ENCODE results near the gene C12orf60.

C12orf60 gene

DNA sequence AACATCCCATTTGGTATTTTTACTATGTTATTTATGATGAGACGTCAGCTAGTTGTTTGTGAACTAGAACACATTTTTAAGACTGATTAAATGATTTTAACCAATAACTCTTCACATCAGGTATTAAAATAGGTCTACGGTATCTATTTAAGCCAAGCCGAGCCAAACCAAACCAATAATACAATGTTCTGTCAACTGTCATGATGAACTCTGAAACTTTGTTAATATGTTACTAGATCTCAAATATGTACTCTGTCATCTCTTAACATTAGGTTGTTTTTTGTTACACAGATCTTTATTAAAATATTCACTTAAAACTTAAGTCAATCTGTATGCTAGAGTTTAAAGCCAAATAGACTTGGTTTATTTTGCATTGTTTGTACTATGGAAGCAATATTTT, 38.8 kb downstream of the C12orf60 start:
- CTCF ChIA-PET: interaction anchor here (0.6 to 6.8 kb wide), 2 partner anchors 153 to 219 kb away, joined by 3 to 86 read pairs; no protein-coding TSS in a partner anchor

More for the DNA sequence above, 38.8 kb downstream of the C12orf60 start:
- POLR2A ChIA-PET: no interaction called here
- no peaks in the 10 kb centered on the region for H3K9me3 ChIP-seq (ENCODE audit: control insufficient read depth, insufficient read depth, low read depth, low read length)
- no peak overlapping the region for H3K27ac ChIP-seq (ENCODE audit: extremely low read depth, low read depth, low read length)
- H3K4me1 ChIP-seq (ENCODE audit: control insufficient read depth, insufficient read depth, low read length): no peaks in the 10 kb centered on the region
- no peaks in the 10 kb centered on the region for H3K36me3 ChIP-seq (ENCODE audit: control insufficient read depth in 2 of 2, insufficient read depth in 1 of 2, low read length in 2 of 2)
- no peak overlapping the region for H3K4me3 ChIP-seq (ENCODE audit: low read depth, low read length)
- TF ChIP-seq ZNF175 (tag by site-specific recombination; IDR thresholded peaks at IDR 0.05) (no peak), ZNF223 (tag by site-specific recombination; IDR thresholded peaks at IDR 0.05) (no peak), ZSCAN16 (tag by site-specific recombination; IDR thresholded peaks at IDR 0.05) (no peak), ZNF391 (tag by site-specific recombination; IDR thresholded peaks at IDR 0.05; ENCODE audit: borderline replicate concordance, low read depth) (no peak), OSR2 (tag by site-specific recombination; IDR thresholded peaks at IDR 0.05) (no peak), ZBTB21 (tag by site-specific recombination; IDR thresholded peaks at IDR 0.05) (no peak), ZNF324 (tag by site-specific recombination; IDR thresholded peaks at IDR 0.05) (no peak), ZNF354C (tag by site-specific recombination; IDR thresholded peaks at IDR 0.05; ENCODE audit: borderline replicate concordance, low read depth) (no peak), ZBTB1 (tag by site-specific recombination; IDR thresholded peaks at IDR 0.05) (no peak), IKZF3 (tag by site-specific recombination; IDR thresholded peaks at IDR 0.05) (no peak), ZNF121 (tag by site-specific recombination; IDR thresholded peaks at IDR 0.05) (no peak), ZNF791 (tag by site-specific recombination; IDR thresholded peaks at IDR 0.05) (no peak), GLIS2 (tag by site-specific recombination; IDR thresholded peaks at IDR 0.05) (no peak)
- TF ChIP-seq, protein P1, sequence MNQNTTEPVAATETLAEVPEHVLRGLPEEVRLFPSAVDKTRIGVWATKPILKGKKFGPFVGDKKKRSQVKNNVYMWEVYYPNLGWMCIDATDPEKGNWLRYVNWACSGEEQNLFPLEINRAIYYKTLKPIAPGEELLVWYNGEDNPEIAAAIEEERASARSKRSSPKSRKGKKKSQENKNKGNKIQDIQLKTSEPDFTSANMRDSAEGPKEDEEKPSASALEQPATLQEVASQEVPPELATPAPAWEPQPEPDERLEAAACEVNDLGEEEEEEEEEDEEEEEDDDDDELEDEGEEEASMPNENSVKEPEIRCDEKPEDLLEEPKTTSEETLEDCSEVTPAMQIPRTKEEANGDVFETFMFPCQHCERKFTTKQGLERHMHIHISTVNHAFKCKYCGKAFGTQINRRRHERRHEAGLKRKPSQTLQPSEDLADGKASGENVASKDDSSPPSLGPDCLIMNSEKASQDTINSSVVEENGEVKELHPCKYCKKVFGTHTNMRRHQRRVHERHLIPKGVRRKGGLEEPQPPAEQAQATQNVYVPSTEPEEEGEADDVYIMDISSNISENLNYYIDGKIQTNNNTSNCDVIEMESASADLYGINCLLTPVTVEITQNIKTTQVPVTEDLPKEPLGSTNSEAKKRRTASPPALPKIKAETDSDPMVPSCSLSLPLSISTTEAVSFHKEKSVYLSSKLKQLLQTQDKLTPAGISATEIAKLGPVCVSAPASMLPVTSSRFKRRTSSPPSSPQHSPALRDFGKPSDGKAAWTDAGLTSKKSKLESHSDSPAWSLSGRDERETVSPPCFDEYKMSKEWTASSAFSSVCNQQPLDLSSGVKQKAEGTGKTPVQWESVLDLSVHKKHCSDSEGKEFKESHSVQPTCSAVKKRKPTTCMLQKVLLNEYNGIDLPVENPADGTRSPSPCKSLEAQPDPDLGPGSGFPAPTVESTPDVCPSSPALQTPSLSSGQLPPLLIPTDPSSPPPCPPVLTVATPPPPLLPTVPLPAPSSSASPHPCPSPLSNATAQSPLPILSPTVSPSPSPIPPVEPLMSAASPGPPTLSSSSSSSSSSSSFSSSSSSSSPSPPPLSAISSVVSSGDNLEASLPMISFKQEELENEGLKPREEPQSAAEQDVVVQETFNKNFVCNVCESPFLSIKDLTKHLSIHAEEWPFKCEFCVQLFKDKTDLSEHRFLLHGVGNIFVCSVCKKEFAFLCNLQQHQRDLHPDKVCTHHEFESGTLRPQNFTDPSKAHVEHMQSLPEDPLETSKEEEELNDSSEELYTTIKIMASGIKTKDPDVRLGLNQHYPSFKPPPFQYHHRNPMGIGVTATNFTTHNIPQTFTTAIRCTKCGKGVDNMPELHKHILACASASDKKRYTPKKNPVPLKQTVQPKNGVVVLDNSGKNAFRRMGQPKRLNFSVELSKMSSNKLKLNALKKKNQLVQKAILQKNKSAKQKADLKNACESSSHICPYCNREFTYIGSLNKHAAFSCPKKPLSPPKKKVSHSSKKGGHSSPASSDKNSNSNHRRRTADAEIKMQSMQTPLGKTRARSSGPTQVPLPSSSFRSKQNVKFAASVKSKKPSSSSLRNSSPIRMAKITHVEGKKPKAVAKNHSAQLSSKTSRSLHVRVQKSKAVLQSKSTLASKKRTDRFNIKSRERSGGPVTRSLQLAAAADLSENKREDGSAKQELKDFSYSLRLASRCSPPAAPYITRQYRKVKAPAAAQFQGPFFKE (tag by site-specific recombination; IDR thresholded peaks at IDR 0.05; ENCODE audit: borderline replicate concordance): no peak
- TF ChIP-seq, protein P2, sequence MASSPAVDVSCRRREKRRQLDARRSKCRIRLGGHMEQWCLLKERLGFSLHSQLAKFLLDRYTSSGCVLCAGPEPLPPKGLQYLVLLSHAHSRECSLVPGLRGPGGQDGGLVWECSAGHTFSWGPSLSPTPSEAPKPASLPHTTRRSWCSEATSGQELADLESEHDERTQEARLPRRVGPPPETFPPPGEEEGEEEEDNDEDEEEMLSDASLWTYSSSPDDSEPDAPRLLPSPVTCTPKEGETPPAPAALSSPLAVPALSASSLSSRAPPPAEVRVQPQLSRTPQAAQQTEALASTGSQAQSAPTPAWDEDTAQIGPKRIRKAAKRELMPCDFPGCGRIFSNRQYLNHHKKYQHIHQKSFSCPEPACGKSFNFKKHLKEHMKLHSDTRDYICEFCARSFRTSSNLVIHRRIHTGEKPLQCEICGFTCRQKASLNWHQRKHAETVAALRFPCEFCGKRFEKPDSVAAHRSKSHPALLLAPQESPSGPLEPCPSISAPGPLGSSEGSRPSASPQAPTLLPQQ (tag by site-specific recombination; IDR thresholded peaks at IDR 0.05): no peak
- TF ChIP-seq, protein P3, sequence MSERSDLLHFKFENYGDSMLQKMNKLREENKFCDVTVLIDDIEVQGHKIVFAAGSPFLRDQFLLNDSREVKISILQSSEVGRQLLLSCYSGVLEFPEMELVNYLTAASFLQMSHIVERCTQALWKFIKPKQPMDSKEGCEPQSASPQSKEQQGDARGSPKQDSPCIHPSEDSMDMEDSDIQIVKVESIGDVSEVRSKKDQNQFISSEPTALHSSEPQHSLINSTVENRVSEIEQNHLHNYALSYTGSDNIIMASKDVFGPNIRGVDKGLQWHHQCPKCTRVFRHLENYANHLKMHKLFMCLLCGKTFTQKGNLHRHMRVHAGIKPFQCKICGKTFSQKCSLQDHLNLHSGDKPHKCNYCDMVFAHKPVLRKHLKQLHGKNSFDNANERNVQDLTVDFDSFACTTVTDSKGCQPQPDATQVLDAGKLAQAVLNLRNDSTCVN (tag by site-specific recombination; optimal IDR thresholded peaks at IDR 0.05): no peak
- TF ChIP-seq, protein P4, sequence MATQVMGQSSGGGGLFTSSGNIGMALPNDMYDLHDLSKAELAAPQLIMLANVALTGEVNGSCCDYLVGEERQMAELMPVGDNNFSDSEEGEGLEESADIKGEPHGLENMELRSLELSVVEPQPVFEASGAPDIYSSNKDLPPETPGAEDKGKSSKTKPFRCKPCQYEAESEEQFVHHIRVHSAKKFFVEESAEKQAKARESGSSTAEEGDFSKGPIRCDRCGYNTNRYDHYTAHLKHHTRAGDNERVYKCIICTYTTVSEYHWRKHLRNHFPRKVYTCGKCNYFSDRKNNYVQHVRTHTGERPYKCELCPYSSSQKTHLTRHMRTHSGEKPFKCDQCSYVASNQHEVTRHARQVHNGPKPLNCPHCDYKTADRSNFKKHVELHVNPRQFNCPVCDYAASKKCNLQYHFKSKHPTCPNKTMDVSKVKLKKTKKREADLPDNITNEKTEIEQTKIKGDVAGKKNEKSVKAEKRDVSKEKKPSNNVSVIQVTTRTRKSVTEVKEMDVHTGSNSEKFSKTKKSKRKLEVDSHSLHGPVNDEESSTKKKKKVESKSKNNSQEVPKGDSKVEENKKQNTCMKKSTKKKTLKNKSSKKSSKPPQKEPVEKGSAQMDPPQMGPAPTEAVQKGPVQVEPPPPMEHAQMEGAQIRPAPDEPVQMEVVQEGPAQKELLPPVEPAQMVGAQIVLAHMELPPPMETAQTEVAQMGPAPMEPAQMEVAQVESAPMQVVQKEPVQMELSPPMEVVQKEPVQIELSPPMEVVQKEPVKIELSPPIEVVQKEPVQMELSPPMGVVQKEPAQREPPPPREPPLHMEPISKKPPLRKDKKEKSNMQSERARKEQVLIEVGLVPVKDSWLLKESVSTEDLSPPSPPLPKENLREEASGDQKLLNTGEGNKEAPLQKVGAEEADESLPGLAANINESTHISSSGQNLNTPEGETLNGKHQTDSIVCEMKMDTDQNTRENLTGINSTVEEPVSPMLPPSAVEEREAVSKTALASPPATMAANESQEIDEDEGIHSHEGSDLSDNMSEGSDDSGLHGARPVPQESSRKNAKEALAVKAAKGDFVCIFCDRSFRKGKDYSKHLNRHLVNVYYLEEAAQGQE (tag by site-specific recombination; IDR thresholded peaks at IDR 0.05): no peak
